ENCODE results near the gene MACROD1. TPM values are rescaled to one million over a fixed set of nuclear protein-coding genes. Genes with fewer than 3 reads are reported as not detected.

Gene MACROD1
- total and polyA plus RNA-seq, 2 of the 13 experiments (the other 11 are each of a cell fraction or from before 2014, with no cell fraction given): 23.1 to 34.5 TPM

DNA sequence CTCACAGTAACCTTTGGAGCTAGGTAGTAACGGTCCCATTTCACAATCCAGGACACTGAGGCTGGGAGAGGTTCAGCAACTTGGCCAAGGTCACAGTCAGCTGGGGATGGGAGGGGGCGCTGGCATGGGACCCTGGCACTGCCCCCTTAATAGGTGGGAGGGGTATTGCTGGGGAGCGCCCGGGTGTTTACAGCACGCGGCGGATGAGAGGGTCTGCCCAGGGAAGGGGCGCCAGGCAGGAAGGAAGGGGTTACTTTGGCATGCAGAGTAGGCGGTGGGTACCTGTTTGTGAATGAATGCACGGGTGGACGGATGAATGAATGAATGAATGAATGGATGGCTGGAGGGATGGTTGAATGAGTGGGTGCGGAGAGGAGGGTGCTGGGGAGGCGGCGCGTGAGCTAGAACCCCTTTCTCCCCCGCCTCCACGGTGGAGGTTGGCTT is 130.8 kb downstream of the MACROD1 start (continued):
- TF ChIP-seq, protein P1, sequence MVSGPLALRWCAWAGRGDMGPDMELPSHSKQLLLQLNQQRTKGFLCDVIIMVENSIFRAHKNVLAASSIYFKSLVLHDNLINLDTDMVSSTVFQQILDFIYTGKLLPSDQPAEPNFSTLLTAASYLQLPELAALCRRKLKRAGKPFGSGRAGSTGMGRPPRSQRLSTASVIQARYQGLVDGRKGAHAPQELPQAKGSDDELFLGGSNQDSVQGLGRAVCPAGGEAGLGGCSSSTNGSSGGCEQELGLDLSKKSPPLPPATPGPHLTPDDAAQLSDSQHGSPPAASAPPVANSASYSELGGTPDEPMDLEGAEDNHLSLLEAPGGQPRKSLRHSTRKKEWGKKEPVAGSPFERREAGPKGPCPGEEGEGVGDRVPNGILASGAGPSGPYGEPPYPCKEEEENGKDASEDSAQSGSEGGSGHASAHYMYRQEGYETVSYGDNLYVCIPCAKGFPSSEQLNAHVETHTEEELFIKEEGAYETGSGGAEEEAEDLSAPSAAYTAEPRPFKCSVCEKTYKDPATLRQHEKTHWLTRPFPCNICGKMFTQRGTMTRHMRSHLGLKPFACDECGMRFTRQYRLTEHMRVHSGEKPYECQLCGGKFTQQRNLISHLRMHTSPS (CRISPR knock-in tag; IDR thresholded peaks at IDR 0.05; ENCODE audit: low read depth): 0 out of 2 replicates have a peak, but pooled peaks have one; percentile 8
- TF ChIP-seq POGZ (CRISPR knock-in tag; IDR thresholded peaks at IDR 0.05) (no peak), FOXO1 (CRISPR knock-in tag; IDR thresholded peaks at IDR 0.05) (no peak), SAP130 (CRISPR knock-in tag; IDR thresholded peaks at IDR 0.05; ENCODE audit: low read depth) (no peak), JUND (CRISPR knock-in tag; IDR thresholded peaks at IDR 0.05) (no peak)
- TF ChIP-seq, protein P2, sequence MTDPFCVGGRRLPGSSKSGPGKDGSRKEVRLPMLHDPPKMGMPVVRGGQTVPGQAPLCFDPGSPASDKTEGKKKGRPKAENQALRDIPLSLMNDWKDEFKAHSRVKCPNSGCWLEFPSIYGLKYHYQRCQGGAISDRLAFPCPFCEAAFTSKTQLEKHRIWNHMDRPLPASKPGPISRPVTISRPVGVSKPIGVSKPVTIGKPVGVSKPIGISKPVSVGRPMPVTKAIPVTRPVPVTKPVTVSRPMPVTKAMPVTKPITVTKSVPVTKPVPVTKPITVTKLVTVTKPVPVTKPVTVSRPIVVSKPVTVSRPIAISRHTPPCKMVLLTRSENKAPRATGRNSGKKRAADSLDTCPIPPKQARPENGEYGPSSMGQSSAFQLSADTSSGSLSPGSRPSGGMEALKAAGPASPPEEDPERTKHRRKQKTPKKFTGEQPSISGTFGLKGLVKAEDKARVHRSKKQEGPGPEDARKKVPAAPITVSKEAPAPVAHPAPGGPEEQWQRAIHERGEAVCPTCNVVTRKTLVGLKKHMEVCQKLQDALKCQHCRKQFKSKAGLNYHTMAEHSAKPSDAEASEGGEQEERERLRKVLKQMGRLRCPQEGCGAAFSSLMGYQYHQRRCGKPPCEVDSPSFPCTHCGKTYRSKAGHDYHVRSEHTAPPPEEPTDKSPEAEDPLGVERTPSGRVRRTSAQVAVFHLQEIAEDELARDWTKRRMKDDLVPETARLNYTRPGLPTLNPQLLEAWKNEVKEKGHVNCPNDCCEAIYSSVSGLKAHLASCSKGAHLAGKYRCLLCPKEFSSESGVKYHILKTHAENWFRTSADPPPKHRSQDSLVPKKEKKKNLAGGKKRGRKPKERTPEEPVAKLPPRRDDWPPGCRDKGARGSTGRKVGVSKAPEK (CRISPR knock-in tag; IDR thresholded peaks at IDR 0.05; ENCODE audit: borderline replicate concordance): no peak

DNA sequence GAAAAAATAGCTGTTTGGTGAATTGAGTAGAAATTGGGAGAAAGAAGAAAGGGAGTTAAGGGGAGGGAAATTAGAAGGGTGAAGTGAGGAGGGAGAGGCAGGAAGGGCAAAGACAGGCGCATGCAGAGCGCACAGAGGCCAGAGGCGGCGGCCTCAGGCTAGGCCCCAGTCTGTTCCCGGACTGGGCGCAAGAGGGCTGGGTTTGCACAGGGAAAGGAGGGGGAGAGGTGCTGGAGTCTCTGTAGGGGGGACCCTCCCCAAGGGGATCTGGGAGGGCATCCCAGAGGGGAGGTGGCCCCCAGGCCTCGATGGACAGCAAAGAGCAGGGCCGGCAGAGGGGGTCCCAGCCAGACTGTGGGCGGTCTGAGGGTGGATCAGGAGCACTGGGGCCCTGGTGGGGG is 131.5 kb downstream of the MACROD1 start:
- BruUV-seq (replicated peaks): no TSS peak
- no peak for FAIRE-seq
- ChIA-PET CTCF (ENCODE audit: low intra/inter-chr PET ratio, low total read pairs) (no interaction called here), POLR2A (no interaction called here)
- no peak overlapping the region for H2AFZ ChIP-seq (ENCODE audit: low read length)
- intact Hi-C loops (cut with micrococcal nuclease; ENCODE audit: unreplicated experiment) (no loop called here), in situ Hi-C loops (cut with HindIII; ENCODE audit: extremely low pct_ligation_motif_present, low pct_unique_long_range_greater_than_20kb) (no loop called here)
- TF ChIP-seq ZNF343 (CRISPR knock-in tag; IDR thresholded peaks at IDR 0.05) (no peak), NONO (IDR thresholded peaks at IDR 0.05) (no peak), NONO (CRISPR knock-in tag; conservative IDR thresholded peaks at IDR 0.05) (no peak), NFRKB (IDR thresholded peaks at IDR 0.05) (no peak), ZNF260 (CRISPR knock-in tag; IDR thresholded peaks at IDR 0.05; ENCODE audit: borderline replicate concordance, low read depth) (no peak), ZNF660 (CRISPR knock-in tag; IDR thresholded peaks at IDR 0.05; ENCODE audit: borderline replicate concordance, low read depth) (no peak), SETDB1 (CRISPR knock-in tag; IDR thresholded peaks at IDR 0.05; ENCODE audit: borderline replicate concordance) (no peak)
- no peak overlapping the region for H3K27ac ChIP-seq (ENCODE audit: extremely low read length, insufficient read depth, low read length)
- peaks cover 14% of the 10 kb centered on the region; the same call in 1 of the 2 replicates for H3K4me1 ChIP-seq (ENCODE audit: insufficient read depth, low read length)
- 94% methylated on average over 6 of the region's 9 CpGs for WGBS (ENCODE audit: low lambda C conversion rate)
- ATAC-seq: no peak
- DNase-seq (ENCODE audit: low spot score): no peak
- H4K20me1 ChIP-seq (ENCODE audit: insufficient read depth, low read length): peaks cover 40% of the 10 kb centered on the region; the same call in 1 of the 2 replicates
- H3K79me2 ChIP-seq (ENCODE audit: insufficient read depth, low read length): no peaks in the 10 kb centered on the region
- no peak overlapping the region for H3K4me2 ChIP-seq (ENCODE audit: low read depth, low read length)
- H3K9ac ChIP-seq (ENCODE audit: insufficient read depth, low read depth, low read length): no peak overlapping the region
- H3K27me3 ChIP-seq (ENCODE audit: control insufficient read depth in 1 of 2, insufficient read depth in 2 of 2, low read length in 2 of 2): peaks cover 6 to 31% of the 10 kb centered on the region in 2 experiments; a peak in 4 of 5 replicates
- no peak overlapping the region for H3K4me3 ChIP-seq (replicated peaks in 1 of 3; ENCODE audit: insufficient read depth in 1 of 3, low read depth in 2 of 3, low read length in 3 of 3)
- H3K9me3 ChIP-seq (ENCODE audit: low read length): no peaks in the 10 kb centered on the region
- H3K36me3 ChIP-seq (replicated peaks in 1 of 2; ENCODE audit: control insufficient read depth in 1 of 2, insufficient read depth in 2 of 2, low read length in 2 of 2): no peaks in the 10 kb centered on the region

Measured in HepG2 (cell line).